ENCODE data around the gene ALB. TPM values are rescaled to one million over a fixed set of nuclear protein-coding genes. Genes with fewer than 3 reads are reported as not detected.

Gene ALB
- polyA plus RNA-seq, 3 donors = not detected

DNA sequence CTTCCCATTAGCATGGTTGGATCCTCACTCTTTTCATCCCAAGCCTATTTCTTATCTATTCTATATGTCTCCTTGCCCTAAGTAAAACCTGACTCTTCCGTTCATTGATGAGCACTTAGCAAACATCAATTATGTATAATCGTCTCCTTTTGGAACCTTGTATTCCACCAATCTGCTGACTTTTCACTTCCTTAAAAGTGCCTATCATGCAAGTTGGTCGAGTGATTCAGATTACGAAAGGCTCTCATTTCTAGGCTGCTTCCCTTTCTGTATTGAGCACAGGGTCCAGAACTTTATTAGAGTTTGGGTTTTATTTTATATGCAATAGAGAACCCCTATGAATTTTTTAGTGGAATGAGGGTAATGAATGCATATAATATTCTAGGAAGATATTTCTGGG lies 27.1 kb upstream of the ALB start:
- 100% methylated on average over 1 of the region's 4 CpGs for WGBS (ENCODE audit: insufficient coverage)
- Histone ChIP-seq H4K20me1 (ENCODE audit: insufficient read depth, low read length) (no peaks in the 10 kb centered on the region), H3K9ac (ENCODE audit: insufficient read depth, low read length, poor library complexity, severe bottlenecking) (no peak overlapping the region), H3K27ac (ENCODE audit: low read depth in 1 of 2, low read length in 2 of 2) (no peak overlapping the region), H3K4me1 (ENCODE audit: control insufficient read depth in 1 of 2, insufficient read depth in 2 of 2, low read length in 2 of 2) (no peaks in the 10 kb centered on the region), H3K4me3 (replicated peaks in 1 of 3; ENCODE audit: low read depth in 2 of 3, low read length in 3 of 3) (no peak overlapping the region), H2AFZ (ENCODE audit: insufficient read depth, low read depth, low read length, poor library complexity, severe bottlenecking) (no peak overlapping the region), H3K79me2 (ENCODE audit: insufficient read depth, low read length) (no peaks in the 10 kb centered on the region), H3K9me3 (replicated peaks in 1 of 2; ENCODE audit: control insufficient read depth in 1 of 2, insufficient read depth in 1 of 2, low read length in 2 of 2) (no peaks in the 10 kb centered on the region), H3K4me2 (replicated peaks; ENCODE audit: extremely low read depth, low read length, poor library complexity, severe bottlenecking) (no peak overlapping the region), H3K27me3 (ENCODE audit: control insufficient read depth in 2 of 2, insufficient read depth in 2 of 2, low read length in 2 of 2) (no peaks in the 10 kb centered on the region), H3K36me3 (replicated peaks in 1 of 2; ENCODE audit: control insufficient read depth in 1 of 2, insufficient read depth in 2 of 2, low read length in 2 of 2) (no peaks in the 10 kb centered on the region)
- no peak for TF ChIP-seq CTCF (IDR thresholded peaks at IDR 0.05)
- H3K4me1 Mint-ChIP-seq = no peaks in the 10 kb centered on the region
- intact Hi-C loops (cut with micrococcal nuclease) = no loop called here
- H3K27me3 Mint-ChIP-seq (ENCODE audit: low read depth in 3 of 3) = peaks cover 0 to 4% (median 0%) of the 10 kb centered on the region in 3 donors
- no peak overlapping the region for H3K4me3 Mint-ChIP-seq
- H3K36me3 Mint-ChIP-seq = no peaks in the 10 kb centered on the region
- peaks cover 0 to 4% (median 0%) of the 10 kb centered on the region in 7 donors for H3K9me3 Mint-ChIP-seq
- DNase-seq = no peak
- H3K27ac Mint-ChIP-seq = no peak overlapping the region

- Mint-ChIP-seq H3K9me3 (no peaks in the 10 kb centered on the region), H3K27ac (no peak overlapping the region), H3K36me3 (no peaks in the 10 kb centered on the region), H3K4me3 (no peak overlapping the region), H3K4me1 (no peaks in the 10 kb centered on the region), H3K27me3 (ENCODE audit: low read depth in 3 of 3) (no peaks in the 10 kb centered on the region)
- Histone ChIP-seq H3K27me3 (ENCODE audit: control insufficient read depth in 2 of 2, insufficient read depth in 2 of 2, low read length in 2 of 2) (no peaks in the 10 kb centered on the region), H3K4me3 (replicated peaks in 1 of 3; ENCODE audit: low read depth in 2 of 3, low read length in 3 of 3) (no peak overlapping the region), H3K4me1 (ENCODE audit: control insufficient read depth in 1 of 2, insufficient read depth in 2 of 2, low read length in 2 of 2) (no peaks in the 10 kb centered on the region), H3K36me3 (replicated peaks in 1 of 2; ENCODE audit: control insufficient read depth in 1 of 2, insufficient read depth in 2 of 2, low read length in 2 of 2) (no peaks in the 10 kb centered on the region), H3K27ac (ENCODE audit: low read depth in 1 of 2, low read length in 2 of 2) (no peak overlapping the region), H3K9ac (ENCODE audit: insufficient read depth, low read length, poor library complexity, severe bottlenecking) (no peak overlapping the region), H4K20me1 (ENCODE audit: insufficient read depth, low read length) (no peaks in the 10 kb centered on the region), H3K4me2 (replicated peaks; ENCODE audit: extremely low read depth, low read length, poor library complexity, severe bottlenecking) (no peak overlapping the region), H2AFZ (ENCODE audit: insufficient read depth, low read depth, low read length, poor library complexity, severe bottlenecking) (no peak overlapping the region), H3K9me3 (replicated peaks in 1 of 2; ENCODE audit: control insufficient read depth in 1 of 2, insufficient read depth in 1 of 2, low read length in 2 of 2) (no peaks in the 10 kb centered on the region), H3K79me2 (ENCODE audit: insufficient read depth, low read length) (no peaks in the 10 kb centered on the region)
- intact Hi-C loops (cut with micrococcal nuclease) = no loop called here
- DNase-seq = no peak
- WGBS (ENCODE audit: insufficient coverage) = 100% methylated on average over 2 of the region's 5 CpGs
- TF ChIP-seq CTCF (IDR thresholded peaks at IDR 0.05) = no peak
These were observed 25.2 kb upstream of the ALB start for GRCh38 chr4:73378887-73379286.
